ENCODE data around the gene TIMM44.

Gene TIMM44

DNA sequence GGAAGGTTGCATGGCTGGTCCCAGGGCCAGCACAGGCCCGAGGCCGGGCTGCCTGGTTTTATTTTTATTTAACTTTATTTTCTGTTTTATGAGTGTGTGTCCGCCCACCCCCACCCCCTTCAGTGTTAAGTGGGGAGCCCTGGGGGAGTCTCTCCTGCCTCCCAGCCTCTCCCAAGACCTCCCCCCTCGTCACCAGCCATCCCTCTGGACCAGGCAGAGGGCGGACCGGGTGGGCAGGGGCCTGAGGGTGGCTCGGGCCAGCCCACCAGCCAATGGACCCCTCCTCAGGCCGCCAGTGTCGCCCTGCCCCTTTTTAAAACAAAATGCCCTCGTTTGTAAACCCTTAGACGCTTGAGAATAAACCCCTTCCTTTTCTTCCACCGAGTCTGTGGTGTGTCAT is 29.4 kb downstream of the TIMM44 start:
- no peak for DNase-seq (ENCODE audit: low read depth)

DNA sequence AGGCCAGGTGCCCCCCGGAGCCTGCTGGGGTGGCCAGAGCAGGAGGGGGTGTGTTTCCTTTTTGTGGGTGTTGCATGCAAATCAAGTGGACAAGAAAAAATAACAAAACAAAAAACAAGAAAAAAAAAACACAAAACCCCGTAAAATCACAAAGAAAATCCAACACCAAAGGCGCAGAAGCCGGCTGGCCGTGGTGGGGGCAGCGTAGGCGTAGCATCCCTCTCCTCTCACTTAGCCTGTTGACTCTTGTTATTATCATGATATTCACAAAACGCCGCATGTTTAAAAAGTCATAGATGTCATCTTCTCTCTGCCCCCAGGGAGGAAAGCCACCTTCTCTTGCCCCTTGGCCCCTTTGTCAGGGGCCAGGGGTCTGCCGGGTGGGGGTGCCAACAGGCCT is 29.8 kb downstream of the TIMM44 start:
- DNase-seq (ENCODE audit: low read depth): no peak

DNA sequence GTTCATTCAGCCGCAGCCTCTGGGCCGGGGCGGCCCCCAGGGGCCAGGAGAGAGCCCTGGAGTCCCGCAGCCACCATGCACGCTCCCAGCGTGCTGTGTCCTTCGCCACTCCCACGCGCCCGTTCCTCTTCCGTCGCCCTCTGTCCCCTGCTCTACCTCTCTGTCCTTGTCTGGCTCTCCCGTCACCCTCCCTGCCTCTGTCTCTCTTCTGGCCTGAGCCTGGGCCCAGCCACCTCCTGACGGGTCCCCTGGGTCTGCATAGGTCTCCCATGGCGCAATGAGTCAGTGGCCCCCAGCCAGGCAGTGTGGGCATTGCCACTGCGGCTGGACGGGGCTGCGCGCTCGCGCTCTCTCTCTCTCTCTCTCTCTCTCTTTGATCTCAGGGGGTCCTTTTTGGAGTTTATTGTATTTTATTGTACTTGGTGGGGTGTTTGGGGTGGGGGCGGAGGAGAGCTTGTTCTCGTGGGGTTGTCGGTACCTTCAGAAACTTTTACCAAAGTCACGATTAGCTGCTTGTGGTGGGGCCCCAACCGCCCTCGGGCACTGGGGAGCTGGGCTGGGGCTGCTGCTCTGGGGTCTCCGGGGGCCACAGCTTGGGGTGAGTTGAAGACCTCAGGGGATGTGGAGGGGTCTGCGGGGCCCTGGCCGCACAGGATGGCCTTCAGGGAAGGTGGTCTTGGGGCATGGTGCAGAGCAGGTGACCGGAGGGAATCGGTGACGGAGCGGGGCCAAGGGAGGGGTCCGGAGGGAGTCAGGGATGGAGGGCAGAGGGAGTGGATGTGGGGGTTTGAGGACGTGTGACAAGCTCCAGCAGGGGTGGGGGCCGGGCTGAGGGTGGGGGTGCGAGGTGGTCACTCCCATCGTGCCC is 30.5 kb downstream of the TIMM44 start:
- DNase-seq (ENCODE audit: low read depth): no peak

DNA sequence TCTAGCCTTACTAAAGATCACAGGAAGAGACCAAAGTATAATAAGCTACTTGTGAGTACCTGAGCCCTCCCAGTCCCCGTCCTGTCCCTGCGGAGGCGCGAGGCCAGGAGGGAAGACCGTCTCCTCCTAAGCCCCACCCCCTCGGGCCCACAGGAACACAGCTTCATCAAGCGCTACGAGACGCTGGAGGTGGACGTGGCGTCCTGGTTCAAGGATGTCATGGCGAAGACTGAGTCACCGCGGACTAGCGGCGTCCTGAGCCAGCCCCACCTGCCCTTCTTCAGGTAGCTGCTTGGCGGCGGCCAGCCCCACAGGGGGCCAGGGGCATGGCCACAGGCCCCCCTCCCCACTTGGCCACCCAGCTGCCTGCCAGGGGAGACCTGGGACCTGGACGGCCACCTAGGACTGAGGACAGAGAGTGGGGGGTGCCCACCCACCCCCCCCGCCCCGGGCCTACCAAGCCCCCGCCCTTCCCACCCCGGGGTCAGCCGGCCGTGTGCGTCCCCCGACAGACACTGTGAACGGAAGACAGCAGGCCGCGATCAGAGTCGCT is 31.2 kb downstream of the TIMM44 start:
- DNase-seq (ENCODE audit: low read depth): no peak

DNA sequence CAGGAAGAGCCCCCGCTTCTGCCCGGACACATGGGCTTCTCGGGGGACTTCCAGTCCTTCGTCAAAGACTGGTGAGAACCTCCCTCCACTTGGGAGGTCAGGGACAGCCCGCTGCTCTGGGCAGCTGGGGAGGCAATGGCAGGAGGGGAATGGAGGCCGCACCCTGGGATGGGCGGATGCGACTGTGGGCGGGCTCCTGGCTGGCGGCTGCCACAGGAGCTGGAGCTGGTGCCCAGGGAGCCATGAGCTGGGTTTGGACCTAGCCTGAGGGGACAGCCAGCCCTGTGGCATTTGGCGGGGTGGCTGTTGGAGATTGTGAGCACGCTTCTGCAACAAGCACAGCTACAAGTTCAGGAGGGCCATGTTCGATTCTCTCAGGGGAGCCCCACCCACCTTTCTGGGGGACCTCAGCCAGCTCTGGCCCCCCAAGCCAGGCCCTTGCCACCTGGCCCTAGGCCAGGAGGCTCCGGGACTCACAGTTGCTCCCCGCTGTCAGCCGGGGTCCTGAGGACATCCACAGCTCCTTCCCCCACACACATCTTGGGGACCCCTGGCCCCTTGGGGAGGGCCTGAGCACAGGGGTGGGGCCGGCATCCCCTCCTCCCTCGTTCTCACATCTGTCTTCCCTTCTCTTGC is 31.8 kb downstream of the TIMM44 start:
- no peak for DNase-seq (ENCODE audit: low read depth)

DNA sequence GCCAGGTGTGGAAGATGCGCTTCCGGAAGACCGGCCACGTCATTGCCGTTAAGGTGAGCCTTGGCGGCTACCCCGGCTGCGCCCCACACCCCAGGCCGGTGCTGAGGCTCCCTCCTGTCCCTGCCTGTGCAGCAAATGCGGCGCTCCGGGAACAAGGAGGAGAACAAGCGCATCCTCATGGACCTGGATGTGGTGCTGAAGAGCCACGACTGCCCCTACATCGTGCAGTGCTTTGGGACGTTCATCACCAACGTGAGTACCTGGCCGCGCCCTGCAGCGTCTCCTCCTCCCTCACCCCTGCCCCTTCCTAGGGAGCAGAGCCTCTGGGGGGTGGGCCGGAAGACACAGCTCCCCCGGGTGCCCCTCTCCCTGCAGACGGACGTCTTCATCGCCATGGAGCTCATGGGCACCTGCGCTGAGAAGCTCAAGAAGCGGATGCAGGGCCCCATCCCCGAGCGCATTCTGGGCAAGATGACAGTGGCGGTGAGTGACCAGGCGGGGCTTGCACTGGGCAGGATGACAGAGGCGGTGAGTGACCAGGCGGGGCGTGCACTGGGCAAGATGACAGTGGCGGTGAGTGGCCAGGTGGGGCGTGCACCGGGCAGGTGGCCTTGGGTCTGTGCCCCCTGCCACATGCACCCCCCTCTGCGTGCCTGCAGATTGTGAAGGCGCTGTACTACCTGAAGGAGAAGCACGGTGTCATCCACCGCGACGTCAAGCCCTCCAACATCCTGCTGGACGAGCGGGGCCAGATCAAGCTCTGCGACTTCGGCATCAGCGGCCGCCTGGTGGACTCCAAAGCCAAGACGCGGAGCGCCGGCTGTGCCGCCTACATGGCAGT is 32.9 kb downstream of the TIMM44 start:
- DNase-seq (ENCODE audit: low read depth): no peak

DNA sequence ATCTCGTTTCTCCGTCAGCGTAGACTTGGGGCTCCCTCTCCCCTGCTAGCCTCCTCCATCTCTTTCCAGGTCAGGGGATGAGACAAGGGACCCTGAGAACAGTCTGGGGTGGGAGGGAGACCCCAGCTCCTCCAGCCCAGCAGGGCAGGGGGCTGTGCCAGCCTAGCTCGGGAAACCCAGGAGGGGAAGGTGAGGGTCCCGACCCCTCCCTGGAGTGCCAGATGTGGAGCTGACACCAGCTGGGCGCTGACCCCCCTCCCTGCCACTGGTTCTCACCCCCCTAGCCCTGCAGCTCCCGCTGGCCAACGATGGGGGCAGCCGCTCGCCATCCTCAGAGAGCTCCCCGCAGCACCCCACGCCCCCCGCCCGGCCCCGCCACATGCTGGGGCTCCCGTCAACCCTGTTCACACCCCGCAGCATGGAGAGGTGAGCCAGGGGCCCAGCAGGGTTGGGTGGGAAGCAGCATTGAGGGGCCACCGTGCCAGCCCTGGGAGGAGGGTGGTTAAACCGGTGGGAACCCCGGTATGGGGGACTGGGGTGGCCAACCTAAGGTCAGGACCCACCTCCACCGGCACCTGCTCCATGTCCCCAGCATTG is 33.9 kb downstream of the TIMM44 start:
- DNase-seq (ENCODE audit: low read depth): no peak

DNA sequence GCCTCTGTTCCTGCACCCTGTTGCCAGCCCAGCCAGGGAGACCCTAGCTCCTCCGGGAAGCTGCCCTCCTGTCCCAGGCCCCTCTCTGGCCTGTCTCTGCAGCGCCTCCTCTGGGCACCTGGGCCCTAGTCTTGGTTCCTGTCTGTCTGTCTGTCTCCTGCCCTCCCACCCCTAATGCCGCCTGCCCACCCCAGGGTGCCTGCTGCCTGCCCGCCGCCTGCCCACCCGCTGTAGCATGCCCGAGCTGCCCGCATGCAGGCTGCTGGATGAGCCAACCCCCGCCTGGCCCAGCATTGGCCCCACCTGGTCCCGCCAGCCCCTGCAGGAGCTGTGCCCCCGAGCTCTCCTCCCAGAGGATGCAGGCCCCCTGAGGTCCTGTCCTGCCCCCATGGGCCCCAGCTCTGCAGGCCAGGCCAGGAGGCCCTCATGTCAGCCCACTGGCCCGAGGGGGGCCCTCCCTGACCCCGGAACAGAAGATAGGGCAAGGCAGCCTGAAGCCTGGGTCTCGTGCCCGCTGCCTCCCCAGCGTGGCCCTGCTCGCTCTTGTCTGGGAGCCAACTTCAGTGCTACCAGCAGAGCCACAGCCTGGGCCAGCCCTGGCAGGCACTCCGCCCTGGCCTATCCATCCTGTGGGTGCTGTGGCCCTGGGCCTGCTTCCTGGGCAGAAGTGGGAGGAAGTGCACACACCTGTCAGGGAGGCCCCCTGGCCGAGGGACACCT is 34.6 kb downstream of the TIMM44 start:
- DNase-seq (ENCODE audit: low read depth): no peak

DNA sequence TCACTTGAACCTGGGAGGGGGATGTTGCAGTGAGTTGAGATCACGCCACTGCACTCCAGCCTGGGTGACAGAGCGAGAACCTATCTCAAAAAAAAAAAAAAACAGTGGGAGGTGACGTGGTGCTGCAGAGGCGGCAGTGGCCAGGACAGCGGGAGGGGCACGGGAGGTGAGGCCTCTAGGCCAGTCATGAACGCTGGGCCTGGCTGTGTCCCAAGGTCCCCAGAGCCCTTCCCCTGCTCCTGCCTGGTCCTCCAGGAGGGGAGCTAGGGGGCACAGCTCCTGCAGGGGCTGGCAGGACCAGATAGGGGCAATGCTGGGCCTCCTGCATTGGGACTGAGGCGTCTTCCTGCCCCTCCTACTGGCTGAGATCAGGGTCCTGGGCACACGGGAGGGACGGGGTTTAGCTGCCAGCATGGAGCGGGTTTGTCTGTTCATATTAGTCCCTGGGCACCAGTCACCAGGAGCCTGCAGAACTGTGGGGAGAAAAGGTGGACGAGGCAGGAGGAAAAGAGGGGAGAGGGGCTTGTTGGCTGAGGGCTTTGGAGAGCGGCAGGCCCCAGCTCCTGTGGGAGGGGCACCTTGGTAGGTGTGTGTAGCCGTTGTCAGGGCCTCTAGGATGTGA is 35.3 kb downstream of the TIMM44 start:
- no peak for DNase-seq (ENCODE audit: low read depth)

DNA sequence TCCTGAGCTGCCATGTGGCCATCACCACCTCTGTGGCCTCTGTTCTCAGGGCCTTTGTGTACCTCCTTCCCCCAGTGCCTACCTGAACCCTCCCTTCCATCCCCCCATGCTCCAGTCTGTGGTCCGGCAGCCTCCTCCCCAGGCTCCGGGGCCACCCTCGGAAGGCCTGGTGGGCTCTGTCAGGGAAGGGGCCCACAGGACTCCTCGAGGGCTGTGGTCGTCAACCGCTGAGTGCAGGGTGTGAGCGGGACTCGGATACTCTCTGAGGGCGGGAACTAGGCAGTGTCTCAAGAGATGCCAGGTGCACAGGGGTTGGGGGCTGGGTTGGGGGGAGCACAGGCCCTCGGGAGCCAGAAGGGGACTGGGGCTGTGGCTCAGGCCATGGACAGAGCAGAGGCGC is 35.9 kb downstream of the TIMM44 start:
- no peak for DNase-seq (ENCODE audit: low read depth)

DNA sequence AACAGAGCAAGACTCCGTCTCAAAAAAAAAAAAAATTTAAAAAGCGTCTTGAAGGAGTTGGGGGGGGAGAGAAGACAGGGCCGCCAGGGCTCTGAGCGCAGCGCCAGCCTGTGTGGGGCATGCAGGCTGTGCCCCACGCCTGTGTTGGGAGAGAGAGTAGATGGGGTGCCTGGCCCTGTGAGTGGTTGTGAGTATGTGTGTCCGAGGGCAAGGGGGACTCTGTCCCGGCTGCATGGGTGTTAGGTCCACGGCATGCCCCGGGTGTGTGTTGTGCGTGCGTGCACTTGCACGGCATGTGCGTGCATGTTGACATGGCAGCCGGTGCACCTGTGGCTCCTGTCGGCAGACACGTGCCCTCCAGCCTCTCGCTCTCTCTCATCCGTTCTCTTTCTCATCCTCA is 36.3 kb downstream of the TIMM44 start:
- no peak for DNase-seq (ENCODE audit: low read depth)

DNA sequence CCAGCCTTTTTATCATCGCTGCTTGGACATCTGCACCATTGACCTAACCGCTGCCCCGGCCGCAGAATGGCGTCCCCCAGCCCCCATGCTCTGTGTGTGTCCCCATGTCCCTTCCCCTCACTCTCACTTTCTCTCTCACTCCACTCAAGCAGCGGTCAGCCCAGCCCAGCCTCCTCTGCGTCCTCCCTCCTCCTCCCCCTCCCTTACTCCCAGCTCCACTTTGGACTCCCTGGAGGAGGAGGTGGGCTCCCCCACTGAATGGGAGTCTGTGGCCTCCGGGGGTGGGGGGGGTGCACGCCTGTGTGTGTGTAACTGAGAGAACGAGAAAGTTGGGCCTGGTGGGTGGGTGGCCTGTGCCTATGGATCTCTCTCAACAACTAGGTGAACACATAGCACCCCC is 37.6 kb downstream of the TIMM44 start:
- DNase-seq (ENCODE audit: low read depth): no peak

DNA sequence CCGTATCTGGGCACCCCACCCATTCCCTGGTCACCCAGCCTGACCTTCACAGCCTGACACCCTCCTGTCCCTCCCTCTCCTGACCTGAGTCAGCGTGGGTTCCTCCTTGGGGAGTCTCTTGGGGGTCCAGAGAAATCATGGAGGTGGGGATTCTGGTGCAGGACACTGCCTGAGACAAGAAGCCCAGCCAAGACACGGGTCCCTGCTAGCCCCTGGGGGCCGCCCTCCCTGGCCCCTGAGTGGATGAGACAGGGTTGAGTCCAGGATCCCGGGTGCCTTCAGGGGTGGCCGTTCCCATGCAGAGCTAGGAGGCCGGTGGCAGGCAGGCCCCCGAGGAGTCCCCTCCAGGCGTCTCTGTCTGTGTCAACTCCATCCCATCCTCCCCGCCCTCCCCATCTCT is 38.2 kb downstream of the TIMM44 start:
- DNase-seq (ENCODE audit: low read depth): no peak

DNA sequence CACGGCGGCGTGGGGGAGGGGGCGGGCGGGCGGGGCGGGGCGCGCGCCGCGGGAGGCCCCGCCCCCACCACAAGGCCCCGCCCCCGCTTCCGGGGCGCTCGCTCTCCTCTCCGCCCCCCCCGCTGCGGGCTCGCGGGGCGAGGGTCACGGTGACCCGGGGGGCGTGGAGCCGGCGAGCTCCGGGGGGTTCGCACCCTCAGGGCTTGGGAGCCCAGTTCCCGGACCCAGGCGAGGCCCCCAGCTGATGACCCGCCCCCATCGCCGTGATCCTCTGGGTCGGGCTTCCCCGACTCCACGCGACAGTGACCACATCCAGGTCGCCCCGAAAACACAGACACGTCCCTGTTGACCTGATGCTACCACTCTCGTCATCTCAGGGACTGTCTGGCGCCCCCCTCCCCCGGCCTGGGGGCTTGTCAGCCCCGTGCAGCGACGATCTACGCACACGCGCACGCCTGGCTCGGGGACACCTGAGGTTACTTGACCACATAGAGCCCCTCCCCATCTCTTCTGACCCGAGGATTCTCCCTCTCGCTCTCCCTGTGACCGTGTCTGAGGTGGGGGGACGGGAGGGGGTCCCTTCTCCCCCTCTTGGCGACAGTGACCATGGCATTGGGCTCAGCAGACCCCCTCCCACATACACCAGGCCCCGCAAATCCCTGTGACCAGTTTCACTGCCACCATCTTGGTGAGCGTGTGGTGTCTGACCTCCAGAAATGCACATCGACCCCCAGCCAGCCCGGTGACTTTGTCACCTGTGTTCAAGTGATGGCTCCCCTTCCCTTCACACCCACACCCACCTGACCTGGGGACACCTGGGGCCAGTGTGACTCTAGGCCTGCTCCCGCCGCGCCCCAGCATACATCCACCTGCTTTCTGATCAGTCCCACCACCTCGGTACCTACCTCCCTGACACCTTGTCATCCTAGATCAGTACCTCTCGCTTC is 39.1 kb downstream of the TIMM44 start:
- DNase-seq (ENCODE audit: low read depth): no peak

DNA sequence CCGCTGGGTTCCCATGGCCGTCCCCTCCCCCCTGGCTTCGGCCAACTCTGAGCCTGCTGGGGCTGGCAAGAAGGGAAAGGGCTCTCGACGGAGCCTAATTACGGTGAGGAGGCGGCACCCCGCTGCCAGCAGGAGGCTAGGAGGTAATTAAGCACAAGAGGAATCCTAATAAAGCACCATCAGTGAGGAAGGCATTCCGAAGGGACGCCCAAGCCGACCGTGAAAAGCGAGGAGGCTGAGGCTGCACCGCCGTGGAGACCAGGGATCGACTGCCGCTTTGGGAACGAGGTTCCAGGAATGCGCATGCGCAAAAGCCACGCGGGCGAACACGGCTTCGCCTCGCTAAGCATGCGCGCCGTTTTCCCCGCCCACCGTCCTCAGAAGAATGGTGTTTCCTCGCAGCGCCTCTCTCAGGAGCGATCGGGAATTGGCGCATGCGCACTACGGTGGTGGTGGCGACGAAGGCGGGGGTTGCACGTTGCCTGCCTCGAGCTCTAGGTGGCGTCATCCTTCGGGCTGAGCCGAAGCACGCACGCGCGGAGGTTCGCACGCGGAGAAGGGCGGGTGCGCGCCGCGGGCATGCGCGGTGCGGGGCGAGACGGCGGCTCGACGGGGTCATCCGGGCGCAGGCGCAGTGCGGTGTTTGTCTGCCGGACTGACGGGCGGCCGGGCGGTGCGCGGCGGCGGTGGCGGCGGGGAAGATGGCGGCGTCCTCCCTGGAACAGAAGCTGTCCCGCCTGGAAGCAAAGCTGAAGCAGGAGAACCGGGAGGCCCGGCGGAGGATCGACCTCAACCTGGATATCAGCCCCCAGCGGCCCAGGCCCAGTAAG is 40.0 kb downstream of the TIMM44 start, which contains the start of gene MAP2K7:
MAP2K7 (plus strand) TSS at position 634 of the 830 bp plus-strand sequence; CDS start at position 702, 68 bp downstream.
- peak; percentile 96 for DNase-seq (ENCODE audit: low read depth)

DNA sequence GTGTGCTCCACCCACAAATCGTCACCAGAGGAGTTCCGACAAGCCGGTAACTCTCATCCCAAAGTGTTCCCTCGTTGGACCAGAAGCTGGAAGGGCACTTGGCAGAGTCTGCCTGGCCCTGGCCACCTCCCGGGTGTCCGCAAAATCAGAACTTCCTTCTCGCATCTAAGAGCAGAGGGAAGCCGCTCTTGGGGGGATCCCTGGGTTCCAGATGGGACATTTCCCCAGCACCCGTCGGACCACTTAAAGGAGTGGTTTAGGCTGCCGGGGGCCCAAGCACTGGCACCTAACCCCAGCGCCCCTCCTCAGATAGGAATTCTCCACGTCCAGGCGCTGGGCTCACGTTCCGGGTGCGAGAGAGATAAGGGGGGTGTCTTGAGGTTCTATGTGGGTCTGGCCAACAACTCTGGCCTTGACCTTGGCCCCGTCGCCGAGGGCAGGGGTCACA is 40.6 kb downstream of the TIMM44 start:
- no peak for DNase-seq (ENCODE audit: low read depth)

DNA sequence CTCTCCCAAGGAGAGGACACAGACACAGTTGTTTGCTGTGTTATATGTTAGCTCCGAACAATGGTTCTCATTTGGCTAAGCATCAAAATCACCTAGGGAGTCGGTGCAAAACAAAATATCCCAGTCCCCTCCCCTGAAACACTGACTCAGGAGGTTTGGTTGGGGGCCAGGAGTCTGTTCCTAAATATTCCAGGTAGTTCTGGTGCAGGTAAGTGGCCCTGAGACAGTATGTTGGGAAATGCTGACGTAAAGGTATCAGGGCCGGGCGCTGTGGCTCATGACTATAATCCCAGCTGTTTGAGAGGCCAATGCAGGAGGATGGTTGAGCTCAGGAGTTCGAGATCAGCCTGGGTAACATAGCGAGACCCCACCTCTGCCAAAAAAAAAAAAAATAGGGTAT is 42.1 kb downstream of the TIMM44 start:
- DNase-seq (ENCODE audit: low read depth): no peak

DNA sequence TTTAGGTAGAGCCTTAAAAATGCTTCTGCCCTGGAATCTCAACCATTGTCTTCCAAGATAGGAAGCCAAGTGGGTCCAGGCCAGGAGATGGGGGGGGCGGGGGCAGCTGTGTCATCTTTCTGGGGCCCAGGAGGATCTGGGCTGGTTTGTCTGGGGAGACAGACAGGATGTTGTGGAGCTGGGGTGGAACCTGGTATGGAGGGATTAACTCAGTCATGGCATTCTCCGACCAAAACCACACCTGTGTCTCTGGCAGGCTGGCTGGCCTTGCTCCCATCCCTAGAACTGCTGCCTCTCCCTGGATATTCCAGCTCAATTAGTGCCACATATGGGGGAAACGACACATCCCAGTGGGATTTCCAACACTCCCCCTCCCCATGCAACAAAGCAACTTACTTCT is 42.5 kb downstream of the TIMM44 start:
- DNase-seq (ENCODE audit: low read depth): no peak

DNA sequence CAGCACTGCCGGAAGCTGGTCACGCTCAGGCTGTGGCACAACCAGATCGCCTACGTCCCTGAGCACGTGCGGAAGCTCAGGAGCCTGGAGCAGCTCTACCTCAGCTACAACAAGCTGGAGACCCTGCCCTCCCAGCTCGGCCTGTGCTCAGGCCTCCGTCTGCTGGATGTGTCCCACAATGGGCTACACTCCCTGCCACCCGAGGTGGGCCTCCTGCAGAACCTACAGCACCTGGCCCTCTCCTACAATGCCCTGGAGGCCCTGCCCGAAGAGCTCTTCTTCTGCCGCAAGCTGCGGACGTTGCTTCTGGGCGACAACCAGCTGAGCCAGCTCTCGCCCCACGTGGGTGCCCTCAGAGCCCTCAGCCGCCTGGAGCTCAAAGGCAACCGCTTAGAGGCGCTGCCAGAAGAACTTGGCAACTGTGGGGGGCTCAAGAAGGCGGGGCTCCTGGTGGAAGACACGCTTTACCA is 43.0 kb downstream of the TIMM44 start:
- no peak for DNase-seq (ENCODE audit: low read depth)

All from amniotic epithelial cell (primary cell).